HCT116 (cell line): ENCODE measurements around the gene PAK1. TPM values are rescaled to one million over a fixed set of nuclear protein-coding genes. Genes with fewer than 3 reads are reported as not detected.

Source experiments
- ATF3 ChIP-seq: IDR thresholded peaks from 2 replicates; pipeline ENCODE4 v1.6.1; 2012
- CBX3 ChIP-seq: IDR thresholded peaks from 2 replicates; pipeline ENCODE4 v1.6.1; 2012; ENCODE audit warnings: low read depth
- CEBPB ChIP-seq: IDR thresholded peaks from 2 replicates; pipeline ENCODE4 v1.6.1; 2012; ENCODE audit warnings: low read depth
- EZH2 ChIP-seq: fragments of 200-600 bp; sonication (generic); IDR thresholded peaks from 2 replicates; pipeline ENCODE4 v1.6.1; 2017; ENCODE audit warnings: antibody characterized with exemption, mixed run types
- total RNA-seq: library from RNA; stranded (reverse); gene quantifications from one replicate; pipeline ENCODE4 v1.2.1, GENCODE V29; 2021; ENCODE audit not compliant: unreplicated experiment

The PAK1 gene
- total RNA-seq, 1 experiment from 2014 or later, result 56.1 TPM

GRCh38 chr11:77276271-77276670, 197.6 kb downstream of the PAK1 start (continued):
- no peak for TF ChIP-seq ATF3
- TF ChIP-seq CBX3, result no peak
- no peak for TF ChIP-seq EZH2
- no peak for TF ChIP-seq CEBPB

Other genes with a start within 250 kb of the PAK1 start
- gene GDPD4, start 172.4 kb downstream of the PAK1 start, total RNA-seq, result not detected
- gene AQP11, start 115.9 kb upstream of the PAK1 start, total RNA-seq, result 0.20 TPM
- 151 TPM for gene CLNS1A, start 163.7 kb upstream of the PAK1 start, total RNA-seq